Activated CD4-positive, alpha-beta T cell treated with anti-CD3 and anti-CD28 coated beads, Interleukin-2, amount 50 U/mL, for 48 hours (primary cell): Measurements from ENCODE around the gene NUDT16L1.

ENCODE experiments used
- DNase-seq, 2 experiments: peaks; one replicate each; pipeline ENCODE4 v3.0.0-alpha.2; 2020

Gene NUDT16L1

GRCh38 chr16:4683255-4684057, 9.9 kb upstream of the NUDT16L1 start:
- no peak for DNase-seq

GRCh38 chr16:4684058-4684715, 9.2 kb upstream of the NUDT16L1 start:
- DNase-seq: no peak

GRCh38 chr16:4684763-4685162, 8.6 kb upstream of the NUDT16L1 start:
- no peak for DNase-seq

GRCh38 chr16:4685292-4685691, 8.1 kb upstream of the NUDT16L1 start:
- DNase-seq: no peak

GRCh38 chr16:4685776-4686496, 7.4 kb upstream of the NUDT16L1 start:
- no peak for DNase-seq

- no peak for DNase-seq
Measured at GRCh38 chr16:4686497-4687210, 6.7 kb upstream of the NUDT16L1 start.

GRCh38 chr16:4687416-4687815, 5.9 kb upstream of the NUDT16L1 start:
- DNase-seq: no peak

GRCh38 chr16:4687946-4688673, 5.3 kb upstream of the NUDT16L1 start:
- no peak for DNase-seq

- DNase-seq: no peak
Measured at GRCh38 chr16:4688674-4689045, 4.7 kb upstream of the NUDT16L1 start.

GRCh38 chr16:4689091-4689671, 4.2 kb upstream of the NUDT16L1 start:
- DNase-seq: no peak

GRCh38 chr16:4689864-4690704, 3.3 kb upstream of the NUDT16L1 start:
- no peak for DNase-seq

GRCh38 chr16:4690946-4691665, 2.3 kb upstream of the NUDT16L1 start:
- DNase-seq: no peak

- DNase-seq: no peak
Measured at GRCh38 chr16:4691666-4692412, 1.5 kb upstream of the NUDT16L1 start.

GRCh38 chr16:4692460-4693295, 684 bp upstream of the NUDT16L1 start:
- DNase-seq: no peak

- DNase-seq: peak; percentile 40 to 50
Measured at GRCh38 chr16:4693956-4694641, 737 bp downstream of the NUDT16L1 start.

- no peak for DNase-seq
Measured at GRCh38 chr16:4694642-4695451, 1.5 kb downstream of the NUDT16L1 start.
